HG03025 (cell line): Measurements from ENCODE around the gene ASXL2.
"Not testable (repeated sequence)": the region's sequence is repeated elsewhere in the genome, so short reads cannot be mapped to it uniquely, and the experiment has no call there.

Experiments used
- ATAC-seq: cut with Tn5 transposase; IDR thresholded peaks from one replicate; pipeline ENCODE4 v1.9.1; 2021; ENCODE audit warnings: mild to moderate bottlenecking, moderate library complexity; ENCODE audit not compliant: unreplicated experiment, low FRiP score

The ASXL2 gene

GRCh38 chr2:25742501-25742900 lies 135.8 kb downstream of the ASXL2 start:
- no peak for ATAC-seq

DNA sequence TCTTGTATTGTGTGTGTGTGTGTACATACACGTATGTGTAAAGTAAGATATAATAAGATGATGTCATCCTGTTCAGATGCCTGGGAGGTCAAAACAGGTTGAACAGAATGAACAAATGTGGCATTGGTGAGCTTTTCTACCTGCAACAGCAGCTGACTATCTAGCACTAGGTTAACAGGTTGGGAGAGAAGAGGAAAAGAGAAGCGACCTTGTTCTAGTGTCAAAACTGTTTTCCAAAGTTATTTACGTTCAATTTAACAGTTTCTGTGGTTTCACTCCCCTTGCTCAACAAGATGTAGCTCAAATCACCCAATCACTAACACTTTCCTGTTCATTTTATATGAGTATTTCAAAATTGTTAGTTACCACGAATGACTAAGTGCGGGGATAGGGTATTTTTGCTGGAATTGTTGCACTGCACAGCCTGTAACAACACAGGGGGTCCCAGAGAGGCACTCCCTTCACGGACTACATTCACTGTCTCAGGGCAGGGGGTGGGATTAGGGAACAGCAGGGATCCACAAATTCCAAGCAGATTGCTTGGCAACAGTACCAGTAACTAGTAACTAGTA lies 137.4 kb downstream of the ASXL2 start:
- ATAC-seq, result no peak

DNA sequence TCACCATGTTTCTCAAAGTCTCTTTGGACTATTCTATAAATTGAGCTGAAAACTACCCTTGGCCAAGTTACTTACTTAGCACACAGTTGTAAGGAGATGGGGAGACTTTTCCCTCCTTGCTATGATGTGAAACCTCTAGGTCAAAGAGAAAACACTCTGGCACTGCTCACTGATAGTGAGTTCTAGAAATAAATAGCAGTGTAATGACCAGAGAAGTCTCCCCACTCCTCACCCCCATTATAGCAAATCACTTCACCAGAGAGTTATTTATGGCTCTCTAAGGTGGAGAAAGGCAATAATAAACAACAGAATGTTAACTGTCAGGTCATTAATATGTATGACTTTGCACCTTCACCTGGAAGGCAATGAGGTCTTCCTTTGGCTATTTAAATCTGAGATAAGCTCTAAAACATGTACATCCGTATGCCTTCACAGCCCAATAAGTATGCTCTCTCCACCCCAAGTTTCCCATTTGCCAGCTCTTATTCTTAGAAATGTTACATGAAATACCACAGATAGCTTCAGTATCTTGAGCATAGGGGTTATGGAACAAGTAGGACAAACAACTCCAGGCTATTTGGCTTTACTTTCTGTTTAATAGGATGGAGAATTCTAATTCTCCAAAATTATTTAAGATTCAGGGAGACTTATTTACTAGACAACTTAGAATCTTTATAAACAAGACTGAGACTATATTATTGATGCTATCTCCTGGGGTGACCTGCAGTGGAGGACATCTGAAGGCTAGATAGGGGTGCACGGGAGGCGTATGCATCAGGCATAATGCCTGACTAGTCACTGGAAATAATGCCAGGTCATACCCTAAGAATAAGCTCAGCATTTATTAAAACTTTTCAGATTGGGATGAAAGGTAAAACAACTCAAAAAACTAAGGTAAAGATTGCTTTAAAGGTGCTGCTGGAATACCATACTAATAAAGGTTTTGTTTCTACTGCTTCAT lies 139.6 kb downstream of the ASXL2 start:
- ATAC-seq, result no peak

GRCh38 chr2:25736899-25737515 lies 141.3 kb downstream of the ASXL2 start:
- no peak for ATAC-seq

DNA sequence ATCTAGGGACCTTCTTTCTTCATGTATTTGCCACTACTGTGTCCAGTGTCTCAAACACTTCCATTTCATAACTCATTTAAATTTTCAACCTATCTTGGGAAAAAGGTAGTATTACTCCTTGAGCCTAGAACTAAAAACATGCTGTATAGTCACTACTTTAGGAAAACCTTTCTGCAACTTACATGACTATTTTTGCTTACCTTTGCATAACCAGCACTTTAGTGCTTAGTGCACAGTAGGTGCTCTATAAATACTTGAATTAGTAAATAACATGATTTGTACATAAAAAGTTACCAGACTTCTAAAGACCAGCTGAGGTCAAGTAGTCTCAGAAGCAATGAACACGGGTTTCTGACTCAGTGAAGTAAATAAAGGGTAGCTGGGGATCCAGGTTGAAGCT lies 142.5 kb downstream of the ASXL2 start:
- ATAC-seq, result no peak

GRCh38 chr2:25728559-25728958 lies 149.7 kb downstream of the ASXL2 start:
- ATAC-seq, result no peak

DNA sequence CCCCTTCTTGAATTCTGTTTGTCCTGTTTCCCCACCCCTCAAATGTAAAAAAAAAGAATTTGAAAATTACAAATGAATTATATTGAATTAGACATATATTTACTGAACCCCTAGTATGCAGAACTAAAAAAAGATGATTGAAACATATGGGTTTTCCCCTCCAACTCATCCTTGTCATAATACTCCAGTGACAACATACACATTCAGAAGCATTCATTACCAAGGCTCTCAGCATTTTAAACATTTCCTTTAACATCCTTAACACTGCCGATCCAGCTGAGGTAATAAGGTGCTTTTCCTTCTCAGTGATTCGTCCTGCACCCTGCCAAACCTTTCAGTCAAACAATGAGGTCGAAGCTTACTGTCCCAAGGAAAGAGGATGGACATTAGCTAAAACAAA lies 151.8 kb downstream of the ASXL2 start:
- no peak for ATAC-seq

DNA sequence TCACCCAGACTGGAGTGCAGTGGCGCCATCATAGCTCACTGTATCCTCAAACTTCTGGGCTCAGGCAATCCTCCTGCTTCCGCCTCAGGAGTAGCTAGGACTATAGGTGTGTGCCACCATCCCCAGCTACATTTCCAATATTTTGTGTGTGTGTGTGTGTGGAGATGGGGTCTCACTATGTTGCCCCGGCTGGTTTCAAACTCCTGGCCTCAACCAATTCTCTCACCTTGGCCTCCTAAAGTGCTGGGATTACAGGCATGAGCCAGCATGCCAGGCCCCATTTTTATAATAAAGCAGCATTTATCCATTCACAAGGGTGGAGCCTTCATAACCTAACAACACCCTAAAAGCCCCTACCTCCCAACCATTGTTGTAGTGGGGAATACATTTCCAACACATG lies 152.4 kb downstream of the ASXL2 start:
- ATAC-seq, result no peak

DNA sequence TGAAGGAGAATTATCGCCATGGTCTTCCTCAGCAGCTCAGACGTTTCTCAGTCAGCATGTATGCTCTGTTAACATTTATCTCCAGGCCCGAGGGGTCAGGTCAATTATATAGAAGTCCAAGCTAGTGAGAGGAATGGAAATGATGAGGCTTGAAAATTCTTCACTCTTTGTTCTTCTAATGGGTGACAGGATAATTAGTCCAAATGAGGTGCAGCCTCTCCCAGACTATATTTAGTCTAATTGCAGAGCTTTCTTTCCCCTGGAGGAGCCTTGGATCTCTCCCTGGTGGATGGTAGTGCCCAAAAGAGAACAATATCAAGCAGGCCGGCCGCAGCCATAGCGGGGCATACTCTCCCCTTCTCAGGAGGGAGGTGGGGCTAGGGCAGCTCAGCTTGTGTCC lies 153.5 kb downstream of the ASXL2 start:
- no peak for ATAC-seq

DNA sequence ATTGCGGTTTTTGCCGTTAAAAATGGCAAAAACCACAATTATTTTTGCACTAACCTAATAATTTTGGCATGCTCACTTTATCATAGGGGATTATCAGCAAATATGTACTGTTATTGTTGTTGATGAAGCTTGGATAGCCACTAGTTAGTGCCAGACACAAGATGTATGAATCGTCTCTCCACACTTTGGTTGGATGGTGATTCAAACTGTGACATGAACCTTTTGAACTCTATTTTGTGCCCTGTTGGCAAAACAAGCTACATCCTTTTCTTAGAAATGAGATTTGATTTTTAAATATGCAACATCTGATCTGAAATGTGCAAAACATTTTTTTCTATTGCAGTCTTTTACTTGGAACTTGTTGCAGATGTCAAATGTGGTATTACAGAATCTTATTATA lies 156.1 kb downstream of the ASXL2 start:
- ATAC-seq, result no peak

GRCh38 chr2:25720575-25720974 lies 157.7 kb downstream of the ASXL2 start:
- no peak for ATAC-seq

GRCh38 chr2:25714740-25715139 lies 163.5 kb downstream of the ASXL2 start:
- ATAC-seq, result no peak

GRCh38 chr2:25712455-25712854 lies 165.8 kb downstream of the ASXL2 start:
- no peak for ATAC-seq

DNA sequence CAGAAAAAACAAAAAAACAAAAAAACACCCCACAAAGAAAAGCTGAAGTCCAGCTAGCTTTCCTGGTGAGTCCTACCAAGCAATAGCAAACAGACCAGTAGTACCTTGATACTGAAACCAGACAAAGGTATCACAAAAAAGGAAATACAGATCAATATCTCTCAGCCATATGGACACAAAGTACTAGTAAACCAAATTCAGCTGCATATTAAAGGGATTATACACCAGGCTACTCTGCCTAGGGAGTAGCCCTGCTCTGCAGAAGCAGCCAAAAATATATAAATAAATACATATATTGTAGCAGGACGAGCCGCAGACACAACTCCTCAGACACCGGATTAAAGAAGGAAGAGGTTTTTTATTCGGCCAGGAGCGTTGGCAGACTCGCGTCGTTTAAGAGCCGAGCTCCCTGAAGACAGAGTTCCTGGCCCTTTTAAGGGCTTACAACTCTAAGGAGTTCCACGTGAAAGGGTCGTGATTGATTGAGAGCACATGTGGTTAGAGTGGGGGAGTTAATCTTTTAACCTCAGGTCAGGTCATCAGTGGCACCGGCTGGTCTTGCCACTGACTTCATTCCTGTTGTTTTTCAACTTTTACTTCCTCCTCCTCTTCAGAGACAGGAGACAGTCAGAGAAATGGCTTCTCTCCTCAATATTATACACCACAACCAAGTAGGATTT lies 166.5 kb downstream of the ASXL2 start:
- no peak for ATAC-seq

DNA sequence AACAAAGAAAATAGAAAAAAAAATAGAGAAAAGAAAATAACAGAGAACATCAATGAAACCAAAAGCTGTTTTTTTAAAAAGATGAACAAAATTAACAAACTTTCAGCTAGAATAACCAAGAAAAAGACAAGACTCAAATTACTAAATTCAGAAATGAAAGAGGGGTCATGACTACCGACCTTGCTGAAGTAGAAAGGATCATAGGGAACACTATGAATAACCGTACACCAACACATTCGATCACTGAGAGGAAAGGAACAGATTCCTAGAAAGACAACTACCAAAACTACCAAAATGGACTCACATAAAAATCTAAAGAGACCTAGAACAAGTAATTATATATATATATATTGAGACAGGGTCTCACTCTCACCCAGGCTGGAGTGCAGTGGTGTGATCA lies 167.5 kb downstream of the ASXL2 start:
- ATAC-seq, result no peak

GRCh38 chr2:25709349-25709748 lies 168.9 kb downstream of the ASXL2 start:
- no peak for ATAC-seq

DNA sequence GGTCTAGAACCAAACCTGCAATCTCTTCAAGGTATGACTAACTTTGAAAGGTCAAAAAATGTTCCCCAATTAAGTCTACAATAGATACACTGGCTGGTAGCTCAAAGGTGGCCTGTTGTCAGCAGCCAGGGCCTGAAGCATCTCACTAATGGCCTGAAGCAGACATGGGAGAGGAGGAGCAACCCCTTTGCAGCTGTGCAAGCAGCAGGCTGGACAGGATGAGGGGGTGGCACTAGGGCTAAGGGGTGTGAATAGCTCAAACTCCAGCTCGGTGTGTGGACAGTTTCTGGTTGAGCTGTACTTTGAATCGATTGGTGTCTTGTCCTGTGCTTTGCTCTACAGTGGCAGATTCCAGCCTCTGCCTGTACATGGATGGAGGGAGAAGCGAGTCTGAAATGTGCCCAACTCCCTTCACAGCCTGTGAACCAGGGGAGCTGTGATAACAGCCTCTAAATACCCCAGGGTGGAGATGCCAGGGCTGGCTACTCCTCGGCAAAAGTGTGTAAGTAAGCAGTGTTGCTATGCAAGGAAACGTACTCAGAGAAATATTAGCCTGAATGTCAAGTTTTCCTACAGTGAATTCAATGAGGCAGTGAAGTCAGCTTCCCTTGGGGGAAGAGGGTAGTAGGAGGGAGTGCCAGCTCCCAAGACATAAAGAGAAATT lies 170.2 kb downstream of the ASXL2 start:
- no peak for ATAC-seq

- not testable (repeated sequence) for ATAC-seq
Observed at GRCh38 chr2:25705575-25705974, 172.7 kb downstream of the ASXL2 start.

- ATAC-seq, result no peak
Observed at GRCh38 chr2:25701801-25702200, 176.5 kb downstream of the ASXL2 start.

DNA sequence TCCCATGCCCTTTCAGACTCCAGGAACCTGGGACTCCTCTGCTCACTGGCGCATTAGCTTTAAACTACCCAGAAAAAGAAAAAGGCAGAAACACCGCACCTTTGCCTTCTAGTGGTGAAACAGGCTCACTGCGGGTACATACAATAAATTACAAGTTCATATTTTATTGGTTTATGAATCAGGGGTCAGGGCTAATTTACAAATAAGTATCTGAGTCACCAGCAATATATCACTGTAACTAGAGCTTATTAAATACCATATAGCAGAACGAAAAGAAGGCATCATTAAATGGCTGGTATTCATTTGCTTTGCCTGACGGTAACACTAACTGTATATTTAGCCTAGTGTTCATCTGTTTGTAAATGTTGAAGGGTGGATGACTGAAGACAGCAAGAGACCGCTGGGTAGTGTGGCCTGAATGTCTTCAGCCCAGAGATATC lies 178.0 kb downstream of the ASXL2 start:
- ATAC-seq, result no peak
